Brain microvascular endothelial cell (primary cell): Measurements from ENCODE around the gene PCDHGB3.
"Not testable (repeated sequence)": the region's sequence is repeated elsewhere in the genome, so short reads cannot be mapped to it uniquely, and the experiment has no call there.

Experiments
- DNase-seq: peaks from one replicate; pipeline ENCODE4 v3.0.0-alpha.2; 2020
- H3K27ac ChIP-seq: fragments of 250-450 bp; sonication (Bioruptor Pico); 2 replicates; pipeline ENCODE4 v1.5.1; 2020; ENCODE audit warnings: mild to moderate bottlenecking, moderate library complexity
- H3K27me3 ChIP-seq: fragments of 250-450 bp; sonication (Bioruptor Pico); replicated peaks from 2 replicates; pipeline ENCODE4 v1.5.1; 2020; ENCODE audit warnings: mild to moderate bottlenecking
- H3K36me3 ChIP-seq: fragments of 250-450 bp; sonication (Bioruptor Pico); replicated peaks from 2 replicates; pipeline ENCODE4 v1.5.1; 2020; ENCODE audit warnings: mild to moderate bottlenecking
- H3K4me3 ChIP-seq: 2 replicates; pipeline ENCODE4 v1.5.1; 2011; ENCODE audit warnings: low read depth, mild to moderate bottlenecking, control low read depth, low read length, moderate library complexity
- CTCF ChIP-seq: IDR thresholded peaks from 2 replicates; pipeline ENCODE4 v1.5.1; 2011; ENCODE audit warnings: low read depth, mild to moderate bottlenecking, moderate library complexity, low read length, control low read depth, inconsistent platforms; ENCODE audit errors: missing control alignments
- in situ Hi-C: cut with HindIII; loops from 2 replicates; pipeline ENCODE4 v1.10.0; 2017; ENCODE audit warnings: low sequenced_read_pairs, low pct_ligation_motif_present

Gene PCDHGB3

GRCh38 chr5:141411575-141411974 lies 41.5 kb downstream of the PCDHGB3 start:
- no peak for DNase-seq
- no peaks in the 10 kb centered on the region for H3K36me3 ChIP-seq
- no peak overlapping the region for H3K4me3 ChIP-seq
- no peaks in the 10 kb centered on the region for H3K27me3 ChIP-seq
- H3K27ac ChIP-seq, result no peak overlapping the region
- in situ Hi-C loops, result loop anchor here (25.0 kb wide), 1 partner anchor 101 kb away; no protein-coding TSS in a partner anchor
- no peak for TF ChIP-seq CTCF

- Histone ChIP-seq H3K36me3 (no peaks in the 10 kb centered on the region), H3K4me3 (peak within 1 kb of the TSS; percentile 55), H3K27me3 (no peaks in the 10 kb centered on the region), H3K27ac (no peak within 1 kb of the TSS)
- in situ Hi-C loops, result loop anchor here (25.0 kb wide), 1 partner anchor 99 kb away; no protein-coding TSS in a partner anchor
- DNase-seq, result peak; percentile 66
- peak; percentile 79 for TF ChIP-seq CTCF
Measured at GRCh38 chr5:141412854-141413539, 43.0 kb downstream of the PCDHGB3 start, which contains the start of gene PCDHGA10. TSS of gene PCDHGA10 (plus strand) at chr5:141412987. CDS start at chr5:141413176, 189 bp downstream.

GRCh38 chr5:141413540-141414069 lies 43.6 kb downstream of the PCDHGB3 start:
- DNase-seq, result no peak
- Histone ChIP-seq H3K4me3 (peak overlapping the region; percentile 55), H3K27me3 (no peaks in the 10 kb centered on the region), H3K36me3 (no peaks in the 10 kb centered on the region), H3K27ac (no peak overlapping the region)
- in situ Hi-C loops, result loop anchor here (25.0 kb wide), 1 partner anchor 99 kb away; no protein-coding TSS in a partner anchor
- TF ChIP-seq CTCF, result no peak

- DNase-seq, H3K27ac ChIP-seq, H3K36me3 ChIP-seq, H3K27me3 ChIP-seq, H3K4me3 ChIP-seq: not testable (repeated sequence)
- in situ Hi-C loops, result loop anchor here (25.0 kb wide), 1 partner anchor 98 kb away; no protein-coding TSS in a partner anchor
Measured at GRCh38 chr5:141414548-141415274, 44.7 kb downstream of the PCDHGB3 start.

- not testable (repeated sequence) for H3K4me3 ChIP-seq, H3K27me3 ChIP-seq, DNase-seq, H3K36me3 ChIP-seq, H3K27ac ChIP-seq
- in situ Hi-C loops, result loop anchor here (25.0 kb wide), 1 partner anchor 97 kb away; no protein-coding TSS in a partner anchor
Measured at GRCh38 chr5:141415275-141415618, 45.2 kb downstream of the PCDHGB3 start.

- in situ Hi-C loops, result loop anchor here (25.0 kb wide), 1 partner anchor 95 kb away; no protein-coding TSS in a partner anchor
- H3K27me3 ChIP-seq, H3K36me3 ChIP-seq: not testable (repeated sequence)
- peak within 1 kb of the TSS; percentile 48 for H3K27ac ChIP-seq
- peak; percentile 84 for TF ChIP-seq CTCF
- peak within 1 kb of the TSS; percentile 54 for H3K4me3 ChIP-seq
- peak; percentile 74 for DNase-seq
Measured at GRCh38 chr5:141417494-141418172, 47.6 kb downstream of the PCDHGB3 start, which contains the start of gene PCDHGB7. TSS of gene PCDHGB7 (plus strand) at chr5:141417677. CDS start at chr5:141417860, 183 bp downstream.
